GM19193 (cell line): ENCODE results near the gene CFAP157.

Experiments
- POLR2A ChIP-seq: IDR thresholded peaks from 4 replicates; pipeline ENCODE4 v1.6.1; 2011; ENCODE audit not compliant: insufficient read depth, insufficient read length; ENCODE audit errors: extremely low read depth

CFAP157 gene

DNA sequence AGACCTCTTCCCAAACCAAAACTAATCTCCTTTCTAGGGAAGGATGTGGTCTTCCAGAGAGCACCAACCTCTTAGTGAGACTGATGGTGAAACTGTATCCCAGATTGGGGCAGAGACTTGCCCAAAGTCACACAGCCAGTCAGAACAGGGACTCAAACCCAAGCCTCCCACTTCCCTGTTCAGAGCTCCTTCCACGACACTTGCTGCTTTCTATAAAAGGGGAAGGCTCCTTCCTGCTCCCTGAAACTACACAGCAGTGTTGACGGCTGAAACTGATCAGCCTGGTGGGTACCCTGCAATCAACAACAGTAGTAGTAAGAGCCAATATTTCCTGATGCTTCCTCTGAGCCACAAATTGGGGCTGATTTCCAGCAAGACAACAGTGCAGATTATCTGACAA is 26.8 kb downstream of the CFAP157 start:
- no peak for TF ChIP-seq POLR2A

- no peak for TF ChIP-seq POLR2A
These were observed 27.5 kb downstream of the CFAP157 start for GRCh38 chr9:127734247-127734746.

GRCh38 chr9:127734747-127735529 is 28.1 kb downstream of the CFAP157 start, which contains the start of gene TOR2A:
Gene TOR2A (minus strand): TSS chr9:127735294. CDS start chr9:127735270, 24 bp downstream.
- peak; percentile 77 for TF ChIP-seq POLR2A

DNA sequence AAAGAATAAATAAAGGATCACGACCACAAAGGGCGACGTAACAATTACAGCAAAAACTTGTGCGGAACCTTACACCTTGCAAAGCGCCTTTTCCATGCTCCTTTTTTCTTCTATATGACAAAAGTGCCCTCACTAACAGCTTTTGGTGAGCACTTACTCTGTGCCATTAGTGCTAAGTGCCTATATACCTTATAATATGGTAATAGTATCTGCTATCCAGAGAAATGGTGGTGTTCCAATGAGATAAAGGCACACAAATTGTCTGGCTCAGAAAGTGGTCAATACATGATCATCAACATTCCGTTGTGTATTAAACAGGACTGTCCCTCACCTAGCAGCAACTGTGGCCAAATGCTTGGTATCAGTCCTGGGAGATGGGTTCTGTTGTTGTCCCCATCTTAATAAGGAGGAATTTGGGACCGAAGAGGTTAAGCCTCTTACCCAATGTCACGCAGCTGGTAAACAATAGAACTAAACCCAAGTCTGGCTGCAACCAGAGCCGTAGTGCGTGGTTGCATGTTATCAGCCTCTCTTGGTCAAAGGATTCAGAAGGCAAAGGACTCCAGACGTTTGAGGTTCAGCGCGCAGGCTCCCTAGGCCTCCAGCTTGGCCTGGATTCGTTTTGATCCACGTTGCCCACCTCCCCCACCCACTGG is 28.9 kb downstream of the CFAP157 start:
- no peak for TF ChIP-seq POLR2A

DNA sequence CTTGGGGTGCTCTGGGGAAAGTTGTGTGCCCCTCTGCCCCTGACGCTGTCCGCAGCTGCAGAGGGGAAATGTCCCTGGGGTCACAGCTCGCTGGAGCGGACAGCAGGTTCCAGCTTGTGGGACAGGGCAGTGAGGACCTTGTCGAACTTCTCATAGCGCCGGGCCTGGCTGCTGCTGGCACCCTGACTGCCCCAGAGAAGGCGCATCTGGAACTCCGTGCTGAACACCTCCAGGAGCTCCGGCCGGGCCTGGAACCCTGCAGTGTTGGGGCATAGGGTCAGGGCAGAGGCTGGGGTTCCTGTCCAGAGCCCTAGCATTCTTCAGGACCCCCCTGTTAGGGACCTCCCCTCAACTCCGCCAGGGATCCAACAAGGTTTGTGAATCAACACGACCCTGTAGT is 31.9 kb downstream of the CFAP157 start:
- no peak for TF ChIP-seq POLR2A

DNA sequence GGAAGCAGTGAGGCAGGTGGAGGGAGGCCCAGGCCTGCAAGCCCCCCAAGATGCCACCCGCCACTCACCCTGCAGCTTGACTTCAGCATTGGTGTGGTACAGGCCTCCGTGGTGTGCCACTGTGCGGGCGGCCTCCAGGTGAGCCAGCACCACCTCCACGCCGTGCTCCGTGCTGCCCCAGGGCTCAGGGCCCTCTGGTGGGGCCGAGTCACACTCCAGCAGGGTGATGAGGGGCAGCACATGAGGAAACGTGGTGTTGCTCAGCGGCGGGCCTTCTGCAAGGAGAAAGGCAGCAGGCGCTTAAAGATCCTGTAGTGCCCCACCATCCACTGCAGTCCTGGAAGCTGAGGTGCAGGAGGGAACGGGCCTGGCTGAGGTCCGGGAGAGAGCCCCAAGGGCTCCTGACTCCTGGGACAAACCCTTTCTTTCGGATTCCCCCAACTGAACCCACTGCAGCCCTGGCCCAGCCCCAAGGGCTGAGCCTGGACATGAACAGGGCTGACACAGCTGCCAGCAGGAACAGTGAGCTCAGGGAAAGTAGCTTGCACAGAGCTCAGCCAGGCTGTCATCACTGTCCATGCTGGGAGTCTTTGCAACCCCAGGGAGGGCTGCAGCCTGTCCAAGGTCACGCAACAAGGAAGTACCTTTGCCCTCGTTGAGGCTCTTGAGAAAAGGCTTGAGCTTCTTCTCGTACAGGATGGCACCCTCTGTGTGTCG is 33.0 kb downstream of the CFAP157 start:
- TF ChIP-seq POLR2A, result no peak

- TF ChIP-seq POLR2A, result no peak
These were observed 35.1 kb downstream of the CFAP157 start for GRCh38 chr9:127741831-127742434.

DNA sequence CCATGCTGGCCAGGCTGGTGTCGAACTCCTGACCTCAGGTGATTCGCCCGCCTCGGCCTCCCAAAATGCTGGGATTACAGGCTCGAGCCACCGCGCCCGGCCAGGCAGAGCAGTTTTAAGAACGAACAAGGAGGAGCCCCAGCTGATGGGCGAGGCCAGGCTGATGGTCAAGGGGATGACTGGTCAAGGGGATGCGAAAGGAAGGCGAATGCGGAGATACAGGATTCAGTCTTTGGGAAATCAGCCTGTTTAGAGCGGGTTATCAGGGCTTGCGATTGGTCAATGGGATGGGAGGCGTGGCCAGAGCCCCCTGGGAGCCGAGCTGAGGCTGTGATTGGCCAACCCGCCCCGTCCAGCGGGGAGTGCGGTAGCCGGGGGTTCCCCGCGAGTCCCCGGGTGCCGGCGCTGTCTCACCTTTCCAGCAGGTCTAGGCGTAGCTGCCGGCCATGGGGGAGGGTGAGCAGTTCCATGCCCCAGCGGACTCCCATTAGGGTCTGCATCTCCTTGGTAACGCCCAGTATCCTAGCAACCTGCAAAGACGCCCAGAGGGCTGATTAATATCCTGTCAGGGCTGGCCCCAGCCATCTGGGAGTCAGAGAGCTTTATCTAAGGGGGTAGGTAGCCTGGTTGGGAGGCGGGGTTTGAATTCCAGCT is 35.8 kb downstream of the CFAP157 start:
- no peak for TF ChIP-seq POLR2A

DNA sequence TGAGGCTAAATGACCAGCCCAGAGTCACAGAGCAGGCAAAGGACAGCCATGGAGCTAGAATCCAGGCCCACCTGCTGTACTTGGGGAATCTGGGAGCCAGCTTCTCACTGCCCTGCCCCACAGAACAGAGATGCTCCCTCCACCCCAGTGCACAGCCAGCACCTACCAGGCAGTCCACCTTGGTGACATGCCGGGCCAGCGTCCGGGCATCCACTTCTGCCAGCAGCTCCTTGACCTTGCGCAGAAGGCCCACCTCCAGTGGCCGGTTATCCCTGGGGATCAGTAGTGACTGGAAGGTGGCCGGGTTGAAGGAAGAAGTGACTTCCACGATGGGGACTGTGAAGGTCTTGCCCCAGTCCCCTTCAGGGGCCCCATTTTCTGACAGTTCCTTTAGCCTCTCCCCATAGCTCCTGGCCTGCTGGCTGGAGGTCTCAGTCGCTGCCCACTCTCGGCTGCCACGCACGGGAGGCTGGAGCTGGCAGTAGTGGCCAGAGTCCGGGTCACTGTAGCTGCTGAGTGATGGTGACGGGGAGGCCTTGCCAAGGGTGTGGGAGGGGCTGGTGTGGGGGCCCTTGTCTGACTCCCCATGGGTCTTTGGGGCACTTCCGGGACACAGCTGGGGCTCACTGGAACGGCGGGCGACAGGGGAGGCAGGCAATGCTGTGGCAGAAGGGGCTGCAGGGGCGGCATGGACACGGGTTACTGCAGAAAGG is 37.8 kb downstream of the CFAP157 start:
- no peak for TF ChIP-seq POLR2A

- no peak for TF ChIP-seq POLR2A
These were observed 40.3 kb downstream of the CFAP157 start for GRCh38 chr9:127746959-127747569.

GRCh38 chr9:127749090-127749787 is 42.5 kb downstream of the CFAP157 start:
- TF ChIP-seq POLR2A, result no peak

GRCh38 chr9:127751269-127752054 is 44.7 kb downstream of the CFAP157 start:
- no peak for TF ChIP-seq POLR2A

GRCh38 chr9:127753148-127753547 is 46.4 kb downstream of the CFAP157 start:
- no peak for TF ChIP-seq POLR2A

GRCh38 chr9:127753622-127754021 is 46.8 kb downstream of the CFAP157 start:
- no peak for TF ChIP-seq POLR2A
